Heart left ventricle (tissue), 16 donors: Measurements from ENCODE around the gene AGPAT1. TPM values are rescaled to one million over a fixed set of nuclear protein-coding genes. Genes with fewer than 3 reads are reported as not detected.

Source experiments
- ATAC-seq, 4 donors: fragments of 200-7000 bp; cut with Tn5 transposase; one replicate each; pipeline ENCODE4 v1.9.1; 2020 to 2022; ENCODE audit warnings: moderate library complexity in 4 of 4, mild to moderate bottlenecking in 3 of 4, moderate number of reproducible peaks in 1 of 4
- DNase-seq, 5 donors: peaks; one replicate each; pipeline ENCODE4 v3.0.0-alpha.2; 2020
- H3K27ac ChIP-seq, 12 donors: fragments of 200-600 bp; sonication (generic) in 4 of 12; one replicate each; pipeline versions ENCODE4 v1.5.0 to v1.8.0; 2016 to 2022; ENCODE audit warnings: mild to moderate bottlenecking in 2 of 12
- H3K27me3 ChIP-seq, 9 donors: fragments of 200-600 bp; sonication (generic) in 2 of 9; one replicate each; pipeline versions ENCODE4 v1.5.1 to v1.8.0; 2016 to 2022; ENCODE audit warnings: mild to moderate bottlenecking in 3 of 9
- H3K36me3 ChIP-seq, 9 donors: fragments of 200-600 bp; sonication (generic) in 2 of 9; one replicate each; pipeline versions ENCODE4 v1.5.0 to v1.8.0; 2018 to 2022; ENCODE audit warnings: mild to moderate bottlenecking in 2 of 9
- H3K4me1 ChIP-seq, 12 donors: fragments of 200-600 bp; sonication (generic) in 4 of 12; one replicate each; pipeline versions ENCODE4 v1.5.0 to v1.8.0; 2016 to 2022; ENCODE audit warnings: mild to moderate bottlenecking in 3 of 12
- H3K4me3 ChIP-seq, 12 donors: fragments of 200-600 bp; sonication (generic) in 4 of 12; one replicate each; pipeline versions ENCODE4 v1.5.0 to v1.8.0; 2017 to 2022; ENCODE audit warnings: mild to moderate bottlenecking in 9 of 12, moderate library complexity in 4 of 12
- H3K9me3 ChIP-seq, 12 donors: fragments of 200-600 bp; sonication (generic) in 4 of 12; one replicate each; pipeline versions ENCODE4 v1.5.0 to v1.8.0; 2016 to 2022; ENCODE audit warnings: mild to moderate bottlenecking in 1 of 12
- POLR2A ChIP-seq, 2 donors: fragments of 450-650 bp; IDR thresholded peaks; one replicate each; pipeline ENCODE4 v1.6.1; 2017; ENCODE audit warnings: antibody characterized with exemption in 2 of 2, mild to moderate bottlenecking in 2 of 2, moderate library complexity in 2 of 2
- WGBS, 4 donors: extraction: QIAGEN DNeasy Blood & Tissue Kit in 2 of 4; methylation state at CpG; one replicate each; pipeline versions ENCODE4 v1.1.5 to v1.1.7; 2013 to 2018; 5-methylcytosine and 5-hydroxymethylcytosine counted together
- intact Hi-C, 10 donors: fragments of 100-400 bp; cut with DNase I; formaldehyde crosslinking; loops; one replicate each; pipeline versions ENCODE4 v1.11.1 to v1.14.2; 2022
- polyA plus RNA-seq, 2 donors: library from polyadenylated mRNA; stranded (reverse); fragments of 200-250 nt; gene quantifications; one replicate each; pipeline ENCODE4 v1.2.3, GENCODE V29; 2013
- total RNA-seq, 9 donors: library from RNA; depleted of rRNA in 2 of 9; stranded (reverse); fragments of >200 nt in 2 of 9; fragmentation: NEBNext Ultra II Directional in 3 of 9; extraction: Animal tissue kit (Norgen Biotek cat#: 25700) in 3 of 9; gene quantifications; one replicate each; pipeline versions ENCODE4 v1.1.0 to v1.2.4, GENCODE V29; 2016 to 2023
- TF ChIP-seq, protein P1 (sequence below), 12 donors: fragments of 200-600 bp; sonication (generic) in 4 of 12; IDR thresholded peaks; one replicate each; pipeline versions ENCODE4 v1.5.0 to v1.8.0; 2018 to 2022; ENCODE audit warnings: antibody characterized with exemption in 12 of 12, mild to moderate bottlenecking in 5 of 12
- donor health status: ischemic (EF 13 %, LVEDD 7.1; RV severe dilation, severe dysfunction).
- donor health status: healthy with polysubstance abuse.
- donor health status: DM: no; HTN: yes; CAD: no.
- donor health status: DM: no; HTN: no; CAD: no.
- donor health status: ischemic (EF 25% LVEDD 6.9; RV normal size, moderate dysfunction).
- donor health status: ischemic (EF 25% LVEDD 5.7; RV mildly dilated, moderate dysfunction).
- donor health status: healthy.
- donor health status: DM: yes; HTN: yes; CAD: no.
- donor health status: ischemic (EF 35%, LVEDD 5.7; RV mildly dilated, moderate dysfunction).
- donor health status: nonischemic (EF 11% LVEDD 7.7; RV severe dilation, severe dysfunction).
- donor health status: DM: yes; HTN: yes; CAD: no.
- donor health status: PGD.
- donor health status: ischemic (EF 29% LVEDD 5.4; RV normal size, mild dysfunction).
- donor health status: nonischemic (EF 23%, LVEDD 6.1; RV moderate dilation, normal function).

The AGPAT1 gene
- total and polyA plus RNA-seq, 11 donors, result 43.5 to 79.1 (median 51.0) TPM

- Histone ChIP-seq H3K36me3 (peaks cover 0 to 70% (median 54%) of the 10 kb centered on the region in 9 donors), H3K9me3 (no peaks in the 10 kb centered on the region), H3K27ac (no peak overlapping the region), H3K4me3 (no peak overlapping the region), H3K4me1 (peaks cover 6 to 23% (median 13%) of the 10 kb centered on the region in 12 donors), H3K27me3 (peaks cover 0 to 4% (median 0%) of the 10 kb centered on the region in 9 donors)
- intact Hi-C loops, result loop anchor here in 2 of 10 donors (10.0 kb wide), 2 partner anchors 73 to 113 kb away; no protein-coding TSS in a partner anchor
- DNase-seq (no peak), ATAC-seq (no peak)
- no peak for TF ChIP-seq POLR2A (IDR thresholded peaks at IDR 0.05)
Observed at GRCh38 chr6:32158052-32158451, 17.8 kb downstream of the AGPAT1 start.

GRCh38 chr6:32156891-32157290, 19.0 kb downstream of the AGPAT1 start:
- H3K27ac ChIP-seq, result no peak overlapping the region
- no peak overlapping the region for H3K4me3 ChIP-seq
- intact Hi-C loops, result loop anchor here in 2 of 10 donors (10.0 kb wide), 2 partner anchors 72 to 112 kb away; no protein-coding TSS in a partner anchor
- H3K9me3 ChIP-seq, result no peaks in the 10 kb centered on the region
- 92 to 93% (median 92%) methylated on average over 9 of the region's 9 CpGs for WGBS, 4 donors
- peaks cover 0 to 59% (median 45%) of the 10 kb centered on the region in 9 donors for H3K36me3 ChIP-seq
- DNase-seq (no peak), ATAC-seq (no peak)
- TF ChIP-seq POLR2A (IDR thresholded peaks at IDR 0.05), result no peak
- TF ChIP-seq, protein P1, sequence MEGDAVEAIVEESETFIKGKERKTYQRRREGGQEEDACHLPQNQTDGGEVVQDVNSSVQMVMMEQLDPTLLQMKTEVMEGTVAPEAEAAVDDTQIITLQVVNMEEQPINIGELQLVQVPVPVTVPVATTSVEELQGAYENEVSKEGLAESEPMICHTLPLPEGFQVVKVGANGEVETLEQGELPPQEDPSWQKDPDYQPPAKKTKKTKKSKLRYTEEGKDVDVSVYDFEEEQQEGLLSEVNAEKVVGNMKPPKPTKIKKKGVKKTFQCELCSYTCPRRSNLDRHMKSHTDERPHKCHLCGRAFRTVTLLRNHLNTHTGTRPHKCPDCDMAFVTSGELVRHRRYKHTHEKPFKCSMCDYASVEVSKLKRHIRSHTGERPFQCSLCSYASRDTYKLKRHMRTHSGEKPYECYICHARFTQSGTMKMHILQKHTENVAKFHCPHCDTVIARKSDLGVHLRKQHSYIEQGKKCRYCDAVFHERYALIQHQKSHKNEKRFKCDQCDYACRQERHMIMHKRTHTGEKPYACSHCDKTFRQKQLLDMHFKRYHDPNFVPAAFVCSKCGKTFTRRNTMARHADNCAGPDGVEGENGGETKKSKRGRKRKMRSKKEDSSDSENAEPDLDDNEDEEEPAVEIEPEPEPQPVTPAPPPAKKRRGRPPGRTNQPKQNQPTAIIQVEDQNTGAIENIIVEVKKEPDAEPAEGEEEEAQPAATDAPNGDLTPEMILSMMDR (IDR thresholded peaks at IDR 0.05), result no peak
- H3K27me3 ChIP-seq, result peaks cover 0 to 14% (median 0%) of the 10 kb centered on the region in 9 donors
- H3K4me1 ChIP-seq, result peaks cover 6 to 34% (median 20%) of the 10 kb centered on the region in 12 donors

GRCh38 chr6:32154514-32155161, 21.2 kb downstream of the AGPAT1 start:
- Histone ChIP-seq H3K4me1 (peaks cover 6 to 41% (median 21%) of the 10 kb centered on the region in 12 donors), H3K36me3 (peaks cover 0 to 41% (median 31%) of the 10 kb centered on the region in 9 donors), H3K27me3 (peaks cover 0 to 29% (median 0%) of the 10 kb centered on the region in 9 donors), H3K9me3 (no peaks in the 10 kb centered on the region), H3K27ac (peak overlapping the region; percentile 66 to 96 (median 91)), H3K4me3 (peak overlapping the region; percentile 47 to 91 (median 78))
- ATAC-seq, result peak; percentile 59 to 70 (median 67)
- no peak for TF ChIP-seq POLR2A (IDR thresholded peaks at IDR 0.05)
- TF ChIP-seq, protein P1 (IDR thresholded peaks at IDR 0.05), result peak; percentile 24 to 65 (median 47)
- WGBS, 4 donors, result 6 to 9% (median 7%) methylated on average over 21 to 34 of the region's 34 CpGs
- intact Hi-C loops, result loop anchor here in 8 of 10 donors (1.0 to 10.0 kb wide), 12 partner anchors 22 to 110 kb away; partner anchors contain the start of genes AGPAT1 (in 2 of the 8) and ATF6B (in 2 of the 8)
- DNase-seq, result peak; percentile 60 to 78 (median 67)

- Histone ChIP-seq H3K27ac (peak within 1 kb of the TSS; percentile 66 to 96 (median 91)), H3K27me3 (peaks cover 0 to 37% (median 4%) of the 10 kb centered on the region in 9 donors), H3K4me3 (peak within 1 kb of the TSS; percentile 47 to 91 (median 78)), H3K9me3 (no peaks in the 10 kb centered on the region), H3K36me3 (peaks cover 0 to 36% (median 29%) of the 10 kb centered on the region in 9 donors), H3K4me1 (peaks cover 6 to 41% (median 21%) of the 10 kb centered on the region in 12 donors)
- peak; percentile 92 to 96 (median 94) for DNase-seq
- peak; percentile 89 to 94 (median 92) for ATAC-seq
- WGBS, 4 donors, result 1 to 2% (median 1%) methylated on average over 49 to 52 of the region's 52 CpGs
- no peak for TF ChIP-seq POLR2A (IDR thresholded peaks at IDR 0.05)
- TF ChIP-seq, protein P1 (IDR thresholded peaks at IDR 0.05), result peak in 5 of 12 donors; percentile 3 to 46 (median 18)
- intact Hi-C loops, result loop anchor here in 8 of 10 donors (1.0 to 10.0 kb wide), 13 partner anchors 22 to 109 kb away; partner anchors contain the start of genes AGPAT1 (in 2 of the 8), ATF6B (in 2 of the 8) and FKBPL (in 1 of the 8)
Observed at GRCh38 chr6:32153564-32154513, 22.0 kb downstream of the AGPAT1 start, which contains the start of gene PPT2. Gene PPT2, plus strand, starts transcription at chr6:32154141. Its CDS starts 454 bp downstream, at chr6:32154595.
